Urinary bladder (tissue), 4 donors: Measurements from ENCODE around the gene GAB1. TPM values are rescaled to one million over a fixed set of nuclear protein-coding genes. Genes with fewer than 3 reads are reported as not detected.
A peak's percentile ranks its signal among the peaks of the same experiment; 100 is the strongest.

Source experiments
- DNase-seq: peaks from one replicate; pipeline ENCODE4 v3.0.0-alpha.2; 2015; ENCODE audit errors: extremely low spot score
- H3K27ac ChIP-seq: one replicate; pipeline ENCODE4 v1.5.1; 2013; ENCODE audit warnings: low read depth, mild to moderate bottlenecking, moderate library complexity
- H3K36me3 ChIP-seq: one replicate; pipeline ENCODE4 v1.6.1; 2013; ENCODE audit warnings: mild to moderate bottlenecking, moderate library complexity; ENCODE audit not compliant: insufficient read depth
- H3K4me1 ChIP-seq: one replicate; pipeline ENCODE4 v1.6.1; 2013; ENCODE audit warnings: mild to moderate bottlenecking, moderate library complexity; ENCODE audit not compliant: insufficient read depth
- H3K4me3 ChIP-seq: one replicate; pipeline ENCODE4 v1.5.1; 2013; ENCODE audit warnings: low read depth, low read length
- whole genome bisulfite sequencing: extraction: QIAGEN DNeasy Blood & Tissue Kit; methylation state at CpG from one replicate; pipeline ENCODE4 v1.1.7; 2013; 5-methylcytosine and 5-hydroxymethylcytosine counted together
- polyA plus RNA-seq: library from polyadenylated mRNA; stranded (reverse); fragments of 200-250 nt; gene quantifications from one replicate; pipeline ENCODE4 v1.2.3, GENCODE V29; 2013
- small RNA-seq: library from RNA; depleted of rRNA; stranded (forward); fragments of <200 nt; gene quantifications from one replicate; pipeline ENCODE3, GENCODE V24; 2014
- total RNA-seq: library from RNA; depleted of rRNA; stranded (reverse); fragments of >200 nt; gene quantifications from one replicate; pipeline ENCODE4 v1.2.3, GENCODE V29; 2014
- donor health status: healthy with polysubstance abuse.
- donor health status: healthy.

The GAB1 gene
- total and polyA plus RNA-seq, 2 donors: 11.4 to 86.4 TPM

- WGBS: 78% methylated on average over 8 of the region's 8 CpGs
- Histone ChIP-seq H3K4me1 (no peaks in the 10 kb centered on the region), H3K36me3 (no peaks in the 10 kb centered on the region), H3K4me3 (no peak overlapping the region), H3K27ac (no peak overlapping the region)
- DNase-seq: no peak
Observed at GRCh38 chr4:143498021-143498420, 161.3 kb downstream of the GAB1 start.

GRCh38 chr4:143502231-143502630 is 165.6 kb downstream of the GAB1 start:
- Histone ChIP-seq H3K4me3 (no peak overlapping the region), H3K27ac (no peak overlapping the region), H3K4me1 (no peaks in the 10 kb centered on the region), H3K36me3 (no peaks in the 10 kb centered on the region)
- 84% methylated on average over 1 of the region's 1 CpG for WGBS
- no peak for DNase-seq

GRCh38 chr4:143506031-143506430 is 169.4 kb downstream of the GAB1 start:
- WGBS: 95% methylated on average over 1 of the region's 1 CpG
- H3K4me1 ChIP-seq: no peaks in the 10 kb centered on the region
- no peak for DNase-seq
- H3K27ac ChIP-seq: no peak overlapping the region
- no peaks in the 10 kb centered on the region for H3K36me3 ChIP-seq
- no peak overlapping the region for H3K4me3 ChIP-seq

- Histone ChIP-seq H3K4me3 (no peak overlapping the region), H3K4me1 (peaks cover 1% of the 10 kb centered on the region), H3K27ac (no peak overlapping the region), H3K36me3 (no peaks in the 10 kb centered on the region)
- 96% methylated on average over 7 of the region's 7 CpGs for WGBS
- DNase-seq: no peak
Observed at GRCh38 chr4:143511906-143512305, 175.2 kb downstream of the GAB1 start.

- Histone ChIP-seq H3K27ac (no peak overlapping the region), H3K36me3 (no peaks in the 10 kb centered on the region), H3K4me3 (peak overlapping the region; percentile 65), H3K4me1 (peaks cover 3% of the 10 kb centered on the region)
- DNase-seq: no peak
- under 1% methylated on average over 18 of the region's 18 CpGs for WGBS
Observed at GRCh38 chr4:143512978-143513313, 176.3 kb downstream of the GAB1 start.

GRCh38 chr4:143513314-143514168 is 176.9 kb downstream of the GAB1 start, which contains the start of gene SMARCA5:
TSS of gene SMARCA5 (plus strand) at chr4:143513702. CDS start at chr4:143513925, 223 bp downstream.
- Histone ChIP-seq H3K36me3 (no peaks in the 10 kb centered on the region), H3K4me1 (peaks cover 3% of the 10 kb centered on the region), H3K4me3 (peak within 1 kb of the TSS; percentile 65), H3K27ac (peak within 1 kb of the TSS; percentile 98)
- peak; percentile 97 for DNase-seq
- under 1% methylated on average over 86 of the region's 86 CpGs for WGBS

GRCh38 chr4:143514169-143514495 is 177.5 kb downstream of the GAB1 start:
- Histone ChIP-seq H3K27ac (peak overlapping the region; percentile 98), H3K36me3 (no peaks in the 10 kb centered on the region), H3K4me3 (peak overlapping the region; percentile 65), H3K4me1 (peaks cover 3% of the 10 kb centered on the region)
- peak; percentile 32 for DNase-seq
- WGBS: under 1% methylated on average over 13 of the region's 13 CpGs

GRCh38 chr4:143514497-143514896 is 177.8 kb downstream of the GAB1 start:
- Histone ChIP-seq H3K27ac (peak overlapping the region; percentile 98), H3K4me3 (peak overlapping the region; percentile 65), H3K36me3 (peaks cover 2% of the 10 kb centered on the region), H3K4me1 (peaks cover 3% of the 10 kb centered on the region)
- under 1% methylated on average over 18 of the region's 18 CpGs for WGBS
- peak; percentile 32 for DNase-seq

- WGBS: 9% methylated on average over 5 of the region's 5 CpGs
- Histone ChIP-seq H3K4me3 (peak overlapping the region; percentile 65), H3K36me3 (peaks cover 3% of the 10 kb centered on the region), H3K4me1 (peaks cover 3% of the 10 kb centered on the region), H3K27ac (peak overlapping the region; percentile 98)
- no peak for DNase-seq
Observed at GRCh38 chr4:143514901-143515300, 178.2 kb downstream of the GAB1 start.

GRCh38 chr4:143515905-143516304 is 179.2 kb downstream of the GAB1 start:
- Histone ChIP-seq H3K4me3 (no peak overlapping the region), H3K27ac (no peak overlapping the region), H3K36me3 (peaks cover 3% of the 10 kb centered on the region), H3K4me1 (peaks cover 3% of the 10 kb centered on the region)
- no peak for DNase-seq

- DNase-seq: no peak
- peaks cover 3% of the 10 kb centered on the region for H3K36me3 ChIP-seq
- 89% methylated on average over 2 of the region's 2 CpGs for WGBS
- H3K4me3 ChIP-seq: no peak overlapping the region
- H3K4me1 ChIP-seq: peaks cover 3% of the 10 kb centered on the region
- no peak overlapping the region for H3K27ac ChIP-seq
Observed at GRCh38 chr4:143517764-143518163, 181.1 kb downstream of the GAB1 start.

Small RNAs within 50 kb of the gene (small RNA-seq; reads per million reads assigned to genes)
- 0.12 reads per million for gene MIR3139
- not detected for gene RF00019

Other genes starting within 250 kb of the GAB1 start
- 28.7 TPM for gene USP38, start 152.0 kb upstream of the GAB1 start, total RNA-seq
- 9.5 TPM for gene USP38, start 152.0 kb upstream of the GAB1 start, polyA plus RNA-seq
- gene SMARCA5, start 176.8 kb downstream of the GAB1 start, total RNA-seq: 92.5 TPM
- gene SMARCA5, start 176.8 kb downstream of the GAB1 start, polyA plus RNA-seq: 25.9 TPM